Activated CD4-positive, alpha-beta T cell treated with anti-CD3 and anti-CD28 coated beads, Interleukin-2, amount 10 ng/mL, durations not matched to agents 7 days and 5 days (primary cell): Measurements from ENCODE around the gene USP53. TPM values are rescaled to one million over a fixed set of nuclear protein-coding genes. Genes with fewer than 3 reads are reported as not detected.
"Not testable (repeated sequence)": the region's sequence is repeated elsewhere in the genome, so short reads cannot be mapped to it uniquely, and the experiment has no call there.

Source experiments
- CTCF ChIA-PET: fragments of 350-600 bp; sonication (Branson Sonifier 250); formaldehyde crosslinking; loops from one replicate; lab custom pipeline; 2021; ENCODE audit warnings: antibody characterized with exemption; lab: Charles Lee
- POLR2A ChIA-PET: fragments of 350-600 bp; sonication (Branson Sonifier 250); formaldehyde crosslinking; loops from one replicate; lab custom pipeline; 2021; ENCODE audit warnings: antibody characterized with exemption; lab: Charles Lee
- DNase-seq: peaks from one replicate; pipeline ENCODE4 v3.0.0-alpha.2; 2020
- H3K27ac Mint-ChIP-seq: one replicate; pipeline ENCODE4 v1.8.0; 2021; ENCODE audit warnings: mild to moderate bottlenecking, moderate library complexity, mixed read lengths
- H3K27me3 Mint-ChIP-seq: one replicate; pipeline ENCODE4 v1.8.0; 2021; ENCODE audit warnings: mixed read lengths
- H3K36me3 Mint-ChIP-seq: one replicate; pipeline ENCODE4 v1.8.0; 2021; ENCODE audit warnings: low read depth, mixed read lengths
- H3K4me1 Mint-ChIP-seq: one replicate; pipeline ENCODE4 v1.8.0; 2021; ENCODE audit warnings: mixed read lengths
- H3K4me3 Mint-ChIP-seq: one replicate; pipeline ENCODE4 v1.8.0; 2021; ENCODE audit warnings: mild to moderate bottlenecking, moderate library complexity, mixed read lengths
- H3K9me3 Mint-ChIP-seq: one replicate; pipeline ENCODE4 v1.8.0; 2021; ENCODE audit warnings: mixed read lengths
- total RNA-seq, 2 experiments: library from RNA; stranded (reverse); gene quantifications; one replicate each; pipeline ENCODE4 v1.2.3, GENCODE V29; 2021

Gene USP53
- total RNA-seq, result 1 to 10 TPM; 6.7 to 6.9 TPM

DNA sequence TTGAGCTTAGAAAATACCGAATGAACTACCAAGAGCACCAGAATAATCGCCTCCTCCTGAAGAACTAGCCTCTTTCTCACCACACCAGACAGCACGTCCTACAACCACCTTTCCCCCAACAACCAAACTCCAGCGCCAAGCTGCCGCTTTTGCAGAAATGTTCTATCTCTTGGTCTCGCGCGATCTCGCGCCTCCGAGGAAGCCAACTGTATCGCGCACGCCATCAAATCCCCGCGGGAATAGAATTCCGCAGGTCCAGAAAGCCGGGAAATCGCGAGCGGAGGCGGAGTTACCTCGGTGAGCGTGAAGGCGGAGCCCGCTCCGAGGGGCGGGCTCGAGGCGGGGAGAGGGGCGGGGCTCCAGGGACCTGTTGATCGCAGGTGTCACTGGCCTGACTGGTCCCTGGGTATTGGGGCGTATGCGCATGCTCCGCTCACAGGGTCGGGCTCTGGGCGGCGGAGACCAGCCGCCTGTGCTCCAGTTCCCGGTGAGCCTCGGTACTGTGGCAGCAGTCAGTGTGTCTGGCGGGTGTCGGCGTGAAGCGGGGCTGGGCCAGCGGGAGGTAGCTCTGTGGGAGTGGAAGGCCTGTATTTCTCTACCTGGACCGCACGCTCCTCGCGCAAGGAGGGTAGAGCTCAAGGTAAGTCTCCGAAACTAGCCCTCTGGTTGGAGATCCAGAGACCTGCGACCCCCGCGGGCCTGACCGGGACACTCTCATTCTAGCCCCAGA is at the start of gene USP53:
Gene USP53, plus strand, starts transcription at position 480 of the 730 bp plus-strand sequence. CDS start 27,047 bp downstream, outside the sequence.
- Mint-ChIP-seq H3K4me3 (peak within 1 kb of the TSS; percentile 91), H3K9me3 (no peaks in the 10 kb centered on the region), H3K27me3 (peaks cover 3% of the 10 kb centered on the region), H3K27ac (peak within 1 kb of the TSS; percentile 89), H3K36me3 (peaks cover under 1% of the 10 kb centered on the region), H3K4me1 (peaks cover 34% of the 10 kb centered on the region)
- ChIA-PET POLR2A (interaction anchor here (0.6 to 0.8 kb wide), 2 partner anchors 27 to 88 kb away, joined by 3 to 5 read pairs; a partner anchor contains a TSS), CTCF (interaction anchor here (0.8 to 1.5 kb wide), 4 partner anchors 12 to 70 kb away, joined by 3 to 4 read pairs (median 3); no protein-coding TSS in a partner anchor)
- peak; percentile 97 for DNase-seq

DNA sequence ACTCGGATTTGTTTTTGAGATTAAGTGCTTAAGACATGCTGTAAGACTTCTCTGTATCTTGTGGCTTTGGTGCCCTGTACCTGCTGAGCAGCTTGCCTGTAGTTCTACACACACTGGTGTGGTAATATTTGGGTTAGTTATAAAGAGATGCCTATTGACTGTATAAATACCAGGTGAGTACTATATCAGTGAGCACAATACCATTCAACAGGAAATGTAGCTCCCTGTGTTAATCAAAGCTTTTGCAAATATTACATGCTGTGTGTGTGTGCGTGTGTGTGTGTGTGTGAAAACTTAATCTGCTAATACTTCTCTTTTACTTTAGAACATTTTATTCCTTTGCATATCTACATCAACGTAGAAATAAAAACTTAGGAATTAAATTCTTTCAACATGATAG is 46.7 kb upstream of the USP53 start:
- CTCF ChIA-PET, result no interaction called here
- no peak overlapping the region for H3K27ac Mint-ChIP-seq
- H3K4me3 Mint-ChIP-seq, result no peak overlapping the region
- H3K27me3 Mint-ChIP-seq, result peaks cover 8% of the 10 kb centered on the region
- H3K36me3 Mint-ChIP-seq, result no peaks in the 10 kb centered on the region
- DNase-seq, result no peak
- POLR2A ChIA-PET, result no interaction called here
- no peaks in the 10 kb centered on the region for H3K4me1 Mint-ChIP-seq
- H3K9me3 Mint-ChIP-seq, result no peaks in the 10 kb centered on the region

DNA sequence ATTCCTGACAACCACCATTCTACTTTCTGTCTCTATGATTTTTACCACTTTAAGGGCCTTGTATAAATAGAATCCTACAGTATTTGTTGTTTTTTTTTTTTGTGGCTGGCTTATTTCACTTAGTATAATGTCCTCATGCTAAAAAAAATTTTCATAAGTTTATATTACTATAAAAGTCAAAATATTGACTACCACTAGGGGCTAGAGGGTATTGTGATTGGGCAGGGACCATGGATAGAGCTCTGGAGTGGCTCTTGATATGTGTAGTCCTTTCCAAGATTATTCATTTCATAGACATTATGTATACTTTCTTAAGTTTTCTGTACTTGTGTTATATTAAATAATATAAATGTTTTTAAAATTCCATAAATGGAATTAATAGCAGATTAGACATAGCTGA is 42.3 kb upstream of the USP53 start:
- ChIA-PET CTCF (no interaction called here), POLR2A (interaction anchor here (0.6 kb wide), 1 partner anchor 33 kb away, joined by 3 read pairs; no protein-coding TSS in a partner anchor)
- no peaks in the 10 kb centered on the region for H3K36me3 Mint-ChIP-seq

DNA sequence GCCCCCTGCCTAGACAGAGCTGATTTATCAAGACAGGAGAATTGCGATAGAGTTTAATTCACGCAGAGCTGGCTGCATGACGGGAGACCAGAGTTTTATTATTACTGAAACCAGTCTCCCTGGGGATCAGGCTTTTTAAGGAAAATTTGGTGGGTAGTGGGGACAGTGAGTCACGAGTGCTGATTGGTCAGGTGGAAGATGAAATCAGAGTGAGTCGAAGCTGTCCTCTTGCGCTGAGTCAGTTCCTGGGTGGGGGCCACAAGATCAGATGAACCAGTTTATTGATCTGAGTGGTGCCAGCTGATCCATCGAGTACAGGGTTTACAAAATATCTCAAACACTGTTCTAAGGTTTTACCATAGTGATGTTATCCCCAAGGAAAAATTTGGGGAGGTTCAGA is 40.3 kb upstream of the USP53 start:
- ChIA-PET POLR2A (no interaction called here), CTCF (no interaction called here)
- Mint-ChIP-seq H3K9me3 (no peaks in the 10 kb centered on the region), H3K4me3 (no peak overlapping the region), H3K4me1 (peaks cover 2% of the 10 kb centered on the region), H3K27ac (no peak overlapping the region), H3K27me3 (no peaks in the 10 kb centered on the region), H3K36me3 (no peaks in the 10 kb centered on the region)
- DNase-seq, result no peak

More for the DNA sequence above, 42.3 kb upstream of the USP53 start:
- no peaks in the 10 kb centered on the region for H3K27me3 Mint-ChIP-seq
- H3K4me1 Mint-ChIP-seq, result peaks cover 2% of the 10 kb centered on the region
- DNase-seq, result no peak
- H3K9me3 Mint-ChIP-seq, result no peaks in the 10 kb centered on the region
- no peak overlapping the region for H3K27ac Mint-ChIP-seq
- H3K4me3 Mint-ChIP-seq, result no peak overlapping the region

DNA sequence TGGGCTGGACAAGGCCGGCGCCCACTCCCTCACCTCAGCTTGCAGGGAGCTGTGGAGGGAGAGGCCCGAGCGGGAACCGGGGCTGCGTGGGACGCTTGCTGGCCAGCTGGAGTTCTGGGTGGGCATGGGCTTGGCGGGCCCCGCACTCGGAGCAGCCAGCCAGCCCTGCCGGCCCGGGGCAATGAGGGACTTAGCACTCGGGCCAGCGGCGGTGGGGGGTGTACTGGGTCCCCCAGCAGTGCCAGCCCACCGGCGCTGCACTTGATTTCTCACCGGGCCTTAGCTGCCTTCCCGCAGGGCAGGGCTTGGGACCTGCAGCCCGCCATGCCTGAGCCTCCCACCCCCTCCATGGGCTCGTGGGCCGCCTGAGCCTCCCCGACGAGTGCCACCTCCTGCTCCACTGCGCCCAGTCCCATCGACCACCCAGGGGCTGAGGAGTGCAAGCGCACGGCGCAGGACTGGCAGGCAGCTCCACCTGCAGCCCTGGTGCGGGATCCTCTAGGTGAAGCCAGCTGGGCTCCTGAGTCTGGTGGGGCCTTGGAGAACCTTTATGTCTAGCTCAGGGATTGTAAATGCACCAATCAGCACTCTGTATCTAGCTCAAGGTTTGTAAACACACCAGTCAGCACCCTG is 38.7 kb upstream of the USP53 start:
- POLR2A ChIA-PET, result not testable (repeated sequence)

DNA sequence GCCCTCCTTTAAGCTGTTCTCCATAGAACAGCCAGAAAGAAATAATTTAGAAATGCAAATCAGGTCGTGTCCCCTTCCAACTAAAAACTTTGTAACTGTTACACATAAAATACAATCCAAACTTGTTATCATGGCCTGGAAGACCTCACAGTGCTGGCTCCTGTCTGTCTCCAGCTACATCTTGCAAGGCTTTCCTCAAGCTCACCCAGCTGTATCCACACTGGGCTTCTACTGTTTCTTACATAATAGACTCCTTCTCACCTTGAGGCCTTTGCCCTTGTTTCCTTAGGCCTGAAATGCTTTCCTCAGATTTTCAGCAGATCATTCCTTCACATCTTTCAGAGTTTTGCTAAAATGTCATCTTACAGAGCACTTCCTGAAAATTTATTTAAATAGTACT is 33.5 kb upstream of the USP53 start:
- no peaks in the 10 kb centered on the region for H3K9me3 Mint-ChIP-seq
- H3K36me3 Mint-ChIP-seq, result no peaks in the 10 kb centered on the region
- POLR2A ChIA-PET, result no interaction called here
- H3K4me3 Mint-ChIP-seq, result no peak overlapping the region
- H3K4me1 Mint-ChIP-seq, result no peaks in the 10 kb centered on the region
- H3K27me3 Mint-ChIP-seq, result no peaks in the 10 kb centered on the region
- no peak for DNase-seq
- CTCF ChIA-PET, result no interaction called here
- H3K27ac Mint-ChIP-seq, result no peak overlapping the region

More for the DNA sequence above, 38.7 kb upstream of the USP53 start:
- not testable (repeated sequence) for H3K4me1 Mint-ChIP-seq, H3K27ac Mint-ChIP-seq, H3K36me3 Mint-ChIP-seq, H3K27me3 Mint-ChIP-seq, DNase-seq, H3K4me3 Mint-ChIP-seq, H3K9me3 Mint-ChIP-seq
- CTCF ChIA-PET, result interaction anchor here (0.5 kb wide), 1 partner anchor 43 kb away, joined by 4 read pairs; no protein-coding TSS in a partner anchor

DNA sequence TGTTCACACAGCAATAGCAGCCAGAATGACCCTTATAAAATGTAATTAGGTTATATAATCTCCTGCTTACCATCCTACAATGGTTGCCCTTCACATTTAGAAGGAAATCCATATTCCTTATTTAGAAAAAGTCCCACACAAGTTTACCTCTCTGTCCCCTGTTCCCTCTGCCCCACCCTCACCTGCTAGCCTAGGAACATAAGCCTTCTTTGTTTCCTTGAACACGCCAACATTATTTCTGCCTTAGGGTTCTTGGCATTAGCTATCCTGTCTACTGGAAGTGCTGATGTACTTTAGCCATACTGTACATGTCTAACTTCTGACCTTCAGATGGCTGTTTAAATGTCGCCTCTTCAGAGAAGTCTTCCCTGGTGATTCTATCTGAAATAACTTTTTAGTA is 28.4 kb upstream of the USP53 start:
- Mint-ChIP-seq H3K27ac (no peak overlapping the region), H3K4me3 (no peak overlapping the region), H3K27me3 (peaks cover 4% of the 10 kb centered on the region), H3K4me1 (no peaks in the 10 kb centered on the region), H3K9me3 (no peaks in the 10 kb centered on the region), H3K36me3 (no peaks in the 10 kb centered on the region)
- CTCF ChIA-PET, result no interaction called here
- POLR2A ChIA-PET, result no interaction called here
- DNase-seq, result no peak

DNA sequence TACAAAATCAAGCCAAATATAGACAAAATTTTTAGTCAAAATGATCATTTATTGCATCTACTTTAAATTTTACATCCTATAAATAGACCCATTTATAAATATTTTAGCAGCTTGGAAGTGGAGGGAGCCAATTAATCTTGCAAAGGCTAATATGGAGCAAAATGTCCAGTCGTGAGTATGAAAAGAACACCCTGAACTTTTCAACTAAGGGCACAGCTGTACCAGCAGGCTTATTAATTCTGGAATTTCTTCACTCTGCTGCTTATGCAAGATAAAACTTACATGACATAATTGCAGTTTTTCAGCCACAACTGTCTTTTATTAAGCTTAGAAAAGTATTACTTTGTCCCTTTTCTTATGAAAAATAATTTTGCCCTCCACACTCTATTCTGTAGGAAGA is 22.9 kb upstream of the USP53 start:
- peaks cover 4% of the 10 kb centered on the region for H3K27me3 Mint-ChIP-seq
- no peak overlapping the region for H3K27ac Mint-ChIP-seq
- no peaks in the 10 kb centered on the region for H3K36me3 Mint-ChIP-seq
- peaks cover 1% of the 10 kb centered on the region for H3K4me1 Mint-ChIP-seq
- ChIA-PET CTCF (interaction anchor here (1.4 kb wide), 1 partner anchor 19 kb away, joined by 4 read pairs; no protein-coding TSS in a partner anchor), POLR2A (interaction anchor here (0.6 kb wide), 1 partner anchor 12 kb away, joined by 3 read pairs; no protein-coding TSS in a partner anchor)
- DNase-seq, result no peak
- H3K9me3 Mint-ChIP-seq, result no peaks in the 10 kb centered on the region
- no peak overlapping the region for H3K4me3 Mint-ChIP-seq

DNA sequence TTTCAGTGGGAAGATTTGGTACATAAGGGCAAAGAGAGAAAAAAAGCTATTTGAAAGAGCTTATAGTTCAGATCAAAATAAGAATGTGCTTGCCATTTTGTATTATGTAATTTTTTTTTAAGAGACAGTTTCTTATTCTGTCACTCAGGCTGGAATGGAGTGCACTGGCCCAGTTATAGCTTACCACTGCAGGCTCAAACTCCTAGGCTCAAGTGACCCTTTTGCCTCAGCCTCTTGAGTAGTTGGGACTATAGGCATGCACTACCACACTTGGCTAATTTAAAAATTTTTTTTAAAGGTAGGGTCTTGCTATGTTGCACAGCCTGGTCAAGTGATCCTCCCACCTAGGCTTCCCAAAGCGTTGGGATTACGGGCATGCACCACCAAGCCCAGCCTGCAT is 22.2 kb upstream of the USP53 start:
- POLR2A ChIA-PET, result interaction anchor here (0.6 kb wide), 1 partner anchor 13 kb away, joined by 3 read pairs; no protein-coding TSS in a partner anchor
- CTCF ChIA-PET, result interaction anchor here (1.4 kb wide), 1 partner anchor 19 kb away, joined by 4 read pairs; no protein-coding TSS in a partner anchor
- peaks cover 1% of the 10 kb centered on the region for H3K4me1 Mint-ChIP-seq
- H3K4me3 Mint-ChIP-seq, result no peak overlapping the region
- peaks cover 4% of the 10 kb centered on the region for H3K27me3 Mint-ChIP-seq
- H3K27ac Mint-ChIP-seq, result no peak overlapping the region
- DNase-seq, result no peak
- no peaks in the 10 kb centered on the region for H3K36me3 Mint-ChIP-seq
- no peaks in the 10 kb centered on the region for H3K9me3 Mint-ChIP-seq

DNA sequence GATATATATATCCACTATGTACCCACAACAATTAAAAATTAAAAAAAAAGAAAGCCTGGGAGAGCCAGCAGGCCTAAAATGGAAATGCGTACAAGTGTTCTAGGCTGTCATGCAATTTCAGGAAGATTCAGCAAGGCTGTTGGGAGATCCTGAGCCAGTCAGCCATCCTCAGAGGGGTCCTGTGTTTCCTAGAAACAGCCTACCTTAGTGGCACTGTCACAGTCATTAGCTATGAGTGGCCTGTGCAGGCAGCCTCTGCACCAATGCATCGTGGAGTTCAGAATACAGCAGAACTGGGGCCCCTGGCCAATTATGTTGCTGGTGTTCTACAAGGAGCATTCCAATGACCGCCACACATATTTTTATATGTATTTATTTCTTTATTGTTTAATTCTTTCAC is 21.0 kb upstream of the USP53 start:
- no peak overlapping the region for H3K4me3 Mint-ChIP-seq
- H3K9me3 Mint-ChIP-seq, result no peaks in the 10 kb centered on the region
- no peak for DNase-seq
- H3K27ac Mint-ChIP-seq, result no peak overlapping the region
- peaks cover 1% of the 10 kb centered on the region for H3K4me1 Mint-ChIP-seq
- no peaks in the 10 kb centered on the region for H3K36me3 Mint-ChIP-seq
- ChIA-PET CTCF (no interaction called here), POLR2A (no interaction called here)
- peaks cover under 1% of the 10 kb centered on the region for H3K27me3 Mint-ChIP-seq

DNA sequence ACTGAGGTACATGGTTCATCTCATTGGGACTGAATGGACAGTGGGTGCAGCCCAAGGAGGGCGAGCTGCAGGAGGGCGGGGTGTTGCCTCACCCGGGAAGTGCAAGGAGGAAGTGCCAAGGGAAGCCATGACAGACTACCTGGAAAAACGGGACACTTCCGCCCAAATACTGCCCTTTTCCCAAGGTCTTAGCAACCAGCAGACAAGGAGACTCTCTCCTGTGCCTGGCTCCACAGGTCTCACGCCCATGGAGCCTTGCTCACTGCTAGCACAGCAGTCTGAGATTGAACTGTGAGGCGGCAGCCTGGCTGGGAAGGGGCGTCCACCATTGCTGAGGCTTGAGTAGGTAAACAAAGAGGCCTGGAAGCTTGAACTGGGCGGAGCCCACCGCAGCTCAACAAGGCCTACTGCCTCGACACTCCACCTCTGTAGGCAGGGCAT is 14.7 kb upstream of the USP53 start:
- peaks cover 4% of the 10 kb centered on the region for H3K27me3 Mint-ChIP-seq
- CTCF ChIA-PET, result interaction anchor here (1.1 kb wide), 1 partner anchor 16 kb away, joined by 3 read pairs; no protein-coding TSS in a partner anchor
- H3K27ac Mint-ChIP-seq, result no peak overlapping the region
- DNase-seq, result no peak
- POLR2A ChIA-PET, result no interaction called here
- H3K36me3 Mint-ChIP-seq, result no peaks in the 10 kb centered on the region
- H3K4me1 Mint-ChIP-seq, result no peaks in the 10 kb centered on the region
- no peak overlapping the region for H3K4me3 Mint-ChIP-seq
- no peaks in the 10 kb centered on the region for H3K9me3 Mint-ChIP-seq

DNA sequence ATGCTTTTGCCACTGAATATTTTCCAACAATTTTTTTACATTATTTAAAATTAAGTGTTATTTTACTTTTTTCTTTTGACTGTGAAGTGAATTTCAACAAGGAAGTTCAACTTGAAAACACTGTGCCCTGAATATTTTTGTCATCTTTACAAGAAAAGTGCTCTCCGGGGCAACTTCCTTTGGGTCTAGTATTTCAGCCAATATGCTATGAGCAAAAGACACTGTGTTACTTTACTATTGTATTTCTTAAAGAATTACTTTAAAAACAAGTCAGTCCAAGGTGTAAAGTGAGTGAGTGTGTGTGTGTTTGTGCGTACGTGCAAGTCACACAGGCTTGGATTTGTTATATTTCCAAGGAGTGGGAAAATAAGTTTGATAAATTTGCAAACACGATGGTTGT is 7.6 kb upstream of the USP53 start:
- Mint-ChIP-seq H3K4me3 (no peak overlapping the region), H3K27me3 (peaks cover 9% of the 10 kb centered on the region), H3K36me3 (no peaks in the 10 kb centered on the region), H3K4me1 (peaks cover 9% of the 10 kb centered on the region), H3K27ac (no peak overlapping the region), H3K9me3 (no peaks in the 10 kb centered on the region)
- CTCF ChIA-PET, result no interaction called here
- DNase-seq, result no peak
- POLR2A ChIA-PET, result no interaction called here

DNA sequence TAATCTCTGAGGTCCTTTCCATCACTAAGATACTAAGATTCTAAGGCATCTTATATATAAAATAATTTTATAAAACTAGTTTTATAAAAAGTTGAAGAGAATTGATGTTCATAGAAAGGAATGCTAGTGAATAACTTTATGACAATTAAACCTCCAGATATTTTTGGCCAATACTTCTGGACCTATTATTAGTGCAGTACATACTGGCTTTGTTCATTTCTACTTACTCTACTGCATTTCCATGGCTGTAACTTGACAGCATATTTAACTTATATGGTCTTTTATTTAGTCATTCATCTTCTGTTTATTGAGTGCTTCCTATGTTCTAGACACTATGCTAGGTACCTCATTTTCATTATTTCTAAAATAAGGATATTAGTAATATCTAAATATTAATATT is 6.8 kb upstream of the USP53 start:
- no peak for DNase-seq
- H3K9me3 Mint-ChIP-seq, result no peaks in the 10 kb centered on the region
- CTCF ChIA-PET, result no interaction called here
- peaks cover 9% of the 10 kb centered on the region for H3K27me3 Mint-ChIP-seq
- H3K36me3 Mint-ChIP-seq, result no peaks in the 10 kb centered on the region
- H3K27ac Mint-ChIP-seq, result no peak overlapping the region
- H3K4me3 Mint-ChIP-seq, result no peak overlapping the region
- H3K4me1 Mint-ChIP-seq, result peaks cover 10% of the 10 kb centered on the region
- POLR2A ChIA-PET, result no interaction called here
